NCI-H1436 (cell line): ENCODE results near the gene BCL2L1.
A peak's percentile ranks its signal among the peaks of the same experiment; 100 is the strongest.

Source experiments
- DNase-seq: peaks from one replicate; lab custom pipeline; 2025; lab: John Stamatoyannopoulos, UW

Gene BCL2L1

GRCh38 chr20:31723319-31724078, 831 bp upstream of the BCL2L1 start:
- peak; percentile 98 for DNase-seq

- DNase-seq: no peak
Observed at GRCh38 chr20:31723069-31723318, 326 bp upstream of the BCL2L1 start.

GRCh38 chr20:31721408-31722256, 1.0 kb downstream of the BCL2L1 start:
- no peak for DNase-seq

GRCh38 chr20:31720486-31721407, 1.9 kb downstream of the BCL2L1 start:
- no peak for DNase-seq

DNA sequence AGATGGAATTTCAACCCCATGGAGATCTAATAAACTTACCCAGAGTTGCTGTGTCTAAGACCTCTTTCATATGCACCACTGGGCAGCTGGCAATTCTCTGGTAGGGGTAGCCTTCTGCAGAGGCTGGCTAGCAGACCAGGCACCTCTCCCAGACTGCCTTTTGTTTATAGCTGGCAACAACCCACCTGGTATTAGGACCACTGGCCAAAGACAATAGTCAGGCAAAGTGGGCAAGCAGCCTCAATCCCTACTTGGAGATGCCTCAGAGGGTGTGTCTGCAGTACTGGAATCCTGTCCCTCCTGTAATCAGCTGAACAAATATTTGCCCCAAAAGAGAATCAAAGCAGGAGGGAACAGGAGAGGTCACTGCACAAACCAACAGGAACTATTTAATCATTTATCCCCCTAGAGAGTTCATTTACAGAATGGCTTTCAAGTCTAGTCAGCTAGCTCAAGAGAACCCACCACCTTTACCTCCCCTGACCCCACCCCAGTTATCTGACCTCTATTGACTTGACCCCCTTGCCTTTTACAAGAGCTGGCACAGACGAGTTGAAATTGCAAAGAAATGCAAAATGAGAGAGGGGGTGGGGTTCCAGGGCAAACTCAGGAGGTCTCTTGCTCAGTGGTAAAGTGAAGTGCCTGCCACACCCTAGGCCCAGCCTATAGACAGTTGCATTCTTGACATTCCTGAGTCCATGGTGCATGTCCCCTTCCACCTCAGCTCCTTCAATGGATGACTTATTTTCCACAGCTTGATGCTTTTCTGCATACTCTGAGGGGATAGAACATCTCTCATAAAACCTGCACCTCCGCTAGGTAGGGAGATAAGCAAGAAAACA, 2.8 kb downstream of the BCL2L1 start:
- no peak for DNase-seq

DNA sequence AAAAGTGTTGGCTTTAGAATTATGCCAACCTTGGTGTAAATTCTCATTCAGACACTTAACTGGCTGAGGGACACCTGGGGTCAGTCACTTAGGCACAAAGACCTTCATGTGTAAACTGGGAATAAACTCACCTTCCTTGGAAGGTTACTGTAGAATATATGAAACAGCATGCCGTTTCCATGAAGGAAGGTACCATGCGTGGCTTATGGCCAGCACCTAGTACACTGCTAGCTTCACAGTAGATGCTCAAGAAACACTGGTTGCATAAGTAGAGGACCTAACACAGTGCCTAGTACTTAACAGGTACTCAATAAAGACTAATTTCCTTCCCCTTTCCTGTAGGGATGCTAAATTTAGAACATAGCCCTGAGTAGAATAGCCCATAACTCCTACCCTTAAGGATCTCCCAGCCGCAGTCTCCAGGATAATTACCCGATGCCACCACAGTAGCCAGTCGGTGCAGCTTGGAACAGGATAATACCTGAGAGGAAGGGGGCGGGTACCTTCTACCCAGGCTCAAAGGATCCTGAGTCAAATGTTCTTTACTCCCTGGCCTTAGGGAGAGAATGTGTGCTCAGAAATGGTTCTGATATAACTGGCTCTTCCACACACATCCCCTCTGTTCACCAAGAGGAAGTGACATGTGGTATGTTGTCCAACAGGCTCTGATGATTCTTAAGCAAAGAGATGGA, 3.6 kb downstream of the BCL2L1 start:
- DNase-seq: no peak

- no peak for DNase-seq
Observed at GRCh38 chr20:31717478-31718201, 5.0 kb downstream of the BCL2L1 start.

DNA sequence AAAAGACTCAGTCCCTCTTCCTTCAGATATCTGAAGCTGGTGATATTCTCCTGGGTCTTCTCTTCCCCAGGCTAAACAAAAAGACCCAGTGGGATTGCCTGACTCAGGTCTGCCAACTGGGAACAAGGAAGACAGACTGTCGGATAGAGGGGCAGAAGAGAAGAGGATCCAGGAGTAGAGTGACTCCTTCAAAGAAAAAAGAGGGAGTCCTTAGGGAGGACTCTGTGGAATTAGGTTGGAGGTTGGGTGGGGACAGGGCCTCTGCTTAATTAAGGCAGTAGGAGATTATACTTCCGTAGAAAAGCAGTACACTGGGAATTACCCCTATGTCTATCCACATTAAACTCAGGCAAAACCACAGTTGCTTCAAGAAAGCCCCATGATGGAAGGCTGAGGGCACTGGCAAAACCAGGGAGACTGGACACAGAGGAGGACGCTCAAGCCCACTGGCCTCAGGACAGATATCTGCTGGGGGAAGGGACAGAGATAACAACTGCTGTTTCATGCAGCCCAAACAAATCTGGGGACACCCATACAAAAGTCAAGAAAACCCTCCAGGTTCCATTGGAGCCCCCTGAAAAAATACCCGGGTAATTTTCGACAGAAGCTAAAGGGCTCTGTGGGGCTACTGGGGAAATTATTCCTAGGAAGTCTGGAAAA, 5.7 kb downstream of the BCL2L1 start:
- no peak for DNase-seq

DNA sequence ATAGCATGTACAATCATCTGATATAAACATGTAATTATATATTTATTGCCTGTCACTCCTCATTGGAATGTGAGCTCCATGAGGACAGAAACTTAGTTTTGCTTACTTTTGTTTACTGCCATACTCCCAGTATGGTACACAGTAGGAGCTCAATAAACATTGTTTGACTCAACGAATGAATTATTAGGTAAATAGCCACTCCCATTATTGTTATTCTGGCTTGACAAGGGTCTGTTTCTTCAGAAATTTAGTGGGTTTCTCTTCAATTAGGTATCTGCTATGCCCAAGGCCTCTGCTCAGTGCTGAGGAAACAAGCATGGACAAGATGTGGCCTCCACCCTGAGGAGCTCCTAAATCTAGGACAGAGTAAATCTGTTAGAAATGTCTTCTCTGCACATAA, 6.3 kb downstream of the BCL2L1 start:
- DNase-seq: no peak

- no peak for DNase-seq
Observed at GRCh38 chr20:31715766-31716165, 6.9 kb downstream of the BCL2L1 start.

DNA sequence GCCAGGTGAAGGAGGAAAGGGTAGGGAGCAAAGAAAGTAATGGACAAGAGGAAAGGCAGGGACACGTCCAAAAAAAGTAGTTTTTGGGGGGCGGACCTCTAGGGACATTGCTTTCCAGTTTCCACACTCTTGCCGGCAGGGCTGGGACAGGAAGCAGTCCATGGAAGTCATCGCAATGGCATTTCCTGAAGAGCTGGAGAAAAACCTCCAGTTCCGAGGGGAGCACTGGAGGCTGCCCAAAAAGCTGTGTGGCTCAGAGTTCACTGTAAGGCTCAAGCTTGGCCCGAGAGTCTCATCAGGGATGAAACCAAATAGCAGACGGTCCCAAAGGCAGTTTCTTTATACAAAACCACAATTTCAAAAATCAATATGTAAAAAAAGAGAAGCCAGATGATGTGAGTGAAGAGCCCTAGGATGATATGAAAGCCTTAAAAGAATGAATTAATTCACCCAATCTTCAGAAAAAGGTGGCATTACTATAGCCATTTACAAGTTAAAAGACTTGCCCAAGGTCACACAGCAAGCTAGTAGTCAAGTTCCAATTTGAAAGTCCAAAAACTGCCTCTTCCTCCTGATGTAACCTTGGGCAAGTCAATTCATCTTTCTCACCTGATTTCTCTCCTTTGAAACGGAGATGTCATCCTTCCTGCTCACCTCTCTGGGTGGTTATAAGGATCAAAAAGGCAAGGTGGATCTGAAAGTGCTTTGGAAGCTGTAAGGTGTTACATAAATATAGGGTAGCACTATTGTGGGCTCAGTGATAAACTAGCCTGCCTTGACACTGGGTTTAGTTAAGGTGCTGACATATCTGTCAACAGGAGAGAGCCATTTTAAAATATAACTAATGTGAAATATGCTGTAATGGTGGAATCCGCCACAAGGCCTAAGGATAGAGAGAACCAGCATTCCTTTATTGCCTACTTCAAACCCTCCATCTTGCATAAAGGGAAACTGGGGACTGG, 9.1 kb downstream of the BCL2L1 start:
- no peak for DNase-seq

- no peak for DNase-seq
Observed at GRCh38 chr20:31712564-31713311, 9.9 kb downstream of the BCL2L1 start.

- peak; percentile 49 for DNase-seq
Observed at GRCh38 chr20:31712112-31712553, 10.5 kb downstream of the BCL2L1 start.

- DNase-seq: no peak
Observed at GRCh38 chr20:31711179-31712111, 11.2 kb downstream of the BCL2L1 start.

DNA sequence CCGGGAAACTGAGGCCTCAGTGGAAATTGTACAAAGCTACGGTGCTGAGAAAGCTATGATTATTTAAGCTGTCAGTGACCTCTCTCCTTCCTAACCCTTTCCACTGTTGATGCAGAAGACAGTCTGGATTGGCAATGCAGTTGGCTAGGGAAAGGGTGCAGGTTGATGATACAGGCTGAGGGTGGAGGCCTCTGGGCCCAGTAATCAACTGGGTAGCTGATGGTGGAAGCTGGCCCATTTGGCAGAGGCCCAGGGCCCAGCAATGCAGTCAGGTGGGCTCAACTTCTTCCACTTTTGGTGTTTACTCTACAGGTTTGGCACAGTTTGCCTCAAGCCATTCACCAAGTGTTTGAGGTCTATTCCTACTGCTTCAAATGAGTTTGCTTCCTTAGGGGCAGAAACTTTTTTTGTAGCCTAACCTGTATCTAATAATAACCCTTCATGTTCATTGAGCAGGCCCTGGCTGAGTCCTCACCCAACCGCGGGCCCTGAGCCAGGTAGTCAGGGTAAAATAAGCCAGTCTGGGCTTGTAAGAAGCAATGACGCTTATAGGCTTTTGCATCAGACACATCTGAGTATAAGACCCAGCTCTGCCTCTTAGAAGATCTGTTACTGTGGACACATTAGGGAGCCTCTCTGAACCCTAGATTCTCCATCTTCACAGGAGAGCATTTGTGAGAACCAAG, 12.1 kb downstream of the BCL2L1 start:
- peak; percentile 21 for DNase-seq

- no peak for DNase-seq
Observed at GRCh38 chr20:31709939-31710338, 12.7 kb downstream of the BCL2L1 start.
